Stimulated activated CD4-positive, alpha-beta T cell treated with anti-CD3 and anti-CD28 coated beads, Interleukin-15, amount 100 ng/mL, for 48 hours (primary cell): Measurements from ENCODE around the gene GPSM1.
"Not testable (repeated sequence)": the region's sequence is repeated elsewhere in the genome, so short reads cannot be mapped to it uniquely, and the experiment has no call there.

ENCODE experiments used
- DNase-seq, 2 donors: peaks; one replicate each; pipeline ENCODE4 v3.0.0-alpha.2; 2020; ENCODE audit warnings: low read depth in 2 of 2

The GPSM1 gene

GRCh38 chr9:136344544-136345280 lies 17.4 kb downstream of the GPSM1 start:
- DNase-seq, result no peak

- no peak for DNase-seq
Observed at GRCh38 chr9:136345281-136346156, 18.2 kb downstream of the GPSM1 start.

GRCh38 chr9:136346157-136346481 lies 18.8 kb downstream of the GPSM1 start:
- DNase-seq, result no peak

- DNase-seq, result no peak
Observed at GRCh38 chr9:136346927-136347465, 19.7 kb downstream of the GPSM1 start.

GRCh38 chr9:136347472-136348256 lies 20.3 kb downstream of the GPSM1 start:
- no peak for DNase-seq

- no peak for DNase-seq
Observed at GRCh38 chr9:136348691-136349090, 21.4 kb downstream of the GPSM1 start.

GRCh38 chr9:136349546-136349945 lies 22.2 kb downstream of the GPSM1 start:
- no peak for DNase-seq

GRCh38 chr9:136351252-136351800 lies 24.0 kb downstream of the GPSM1 start:
- no peak for DNase-seq

GRCh38 chr9:136351868-136352267 lies 24.5 kb downstream of the GPSM1 start:
- DNase-seq, result not testable (repeated sequence)

GRCh38 chr9:136352682-136353081 lies 25.3 kb downstream of the GPSM1 start:
- no peak for DNase-seq

GRCh38 chr9:136353088-136353487 lies 25.7 kb downstream of the GPSM1 start:
- no peak for DNase-seq

- DNase-seq, result no peak
Observed at GRCh38 chr9:136353757-136354488, 26.6 kb downstream of the GPSM1 start.

- DNase-seq, result no peak
Observed at GRCh38 chr9:136354592-136355085, 27.3 kb downstream of the GPSM1 start.

GRCh38 chr9:136355616-136356557 lies 28.5 kb downstream of the GPSM1 start:
- DNase-seq, result no peak

- no peak for DNase-seq
Observed at GRCh38 chr9:136357202-136357725, 29.9 kb downstream of the GPSM1 start.

- no peak for DNase-seq
Observed at GRCh38 chr9:136358016-136358415, 30.7 kb downstream of the GPSM1 start.

- no peak for DNase-seq
Observed at GRCh38 chr9:136358888-136359287, 31.5 kb downstream of the GPSM1 start.

- no peak for DNase-seq
Observed at GRCh38 chr9:136359774-136360718, 32.7 kb downstream of the GPSM1 start.
